GM12865 (cell line): ENCODE measurements around the gene PAX6.

ENCODE experiments used
- DNase-seq: peaks from one replicate; pipeline ENCODE4 v3.0.0; 2010; ENCODE audit warnings: low read depth
- H3K4me3 ChIP-seq: 2 replicates; pipeline ENCODE4 v1.5.1; 2011; ENCODE audit warnings: mild to moderate bottlenecking, low read depth, low read length, control low read depth
- CTCF ChIP-seq: IDR thresholded peaks from 2 replicates; pipeline ENCODE4 v1.5.1; 2011; ENCODE audit warnings: low read length, control low read depth, low read depth, inconsistent platforms; ENCODE audit not compliant: insufficient read depth; ENCODE audit errors: missing control alignments

Gene PAX6

GRCh38 chr11:31779374-31779791, 31.7 kb downstream of the PAX6 start:
- H3K4me3 ChIP-seq, result no peak overlapping the region
- TF ChIP-seq CTCF, result no peak
- no peak for DNase-seq

- no peak for TF ChIP-seq CTCF
- H3K4me3 ChIP-seq, result no peak overlapping the region
- no peak for DNase-seq
Measured at GRCh38 chr11:31772412-31772811, 38.7 kb downstream of the PAX6 start.

GRCh38 chr11:31770011-31770700, 41.0 kb downstream of the PAX6 start:
- no peak overlapping the region for H3K4me3 ChIP-seq
- no peak for TF ChIP-seq CTCF
- no peak for DNase-seq

GRCh38 chr11:31768749-31769640, 42.1 kb downstream of the PAX6 start:
- DNase-seq, result peak; percentile 22
- no peak overlapping the region for H3K4me3 ChIP-seq
- TF ChIP-seq CTCF, result no peak

- no peak overlapping the region for H3K4me3 ChIP-seq
- TF ChIP-seq CTCF, result no peak
- DNase-seq, result no peak
Measured at GRCh38 chr11:31767685-31768084, 43.4 kb downstream of the PAX6 start.

- no peak for TF ChIP-seq CTCF
- no peak for DNase-seq
- no peak overlapping the region for H3K4me3 ChIP-seq
Measured at GRCh38 chr11:31767066-31767465, 44.1 kb downstream of the PAX6 start.
